SK-N-MC (cell line): Measurements from ENCODE around the gene CT47C1.

ENCODE experiments used
- EZH2 ChIP-seq: fragments of 200-600 bp; sonication (generic); IDR thresholded peaks from one replicate; pipeline ENCODE4 v1.6.1; 2017; ENCODE audit warnings: antibody characterized with exemption
- FOXP2 ChIP-seq: optimal IDR thresholded peaks from 2 replicates; pipeline ENCODE3; 2011; ENCODE audit warnings: mild to moderate bottlenecking, moderate library complexity; ENCODE audit not compliant: insufficient read depth; ENCODE audit errors: extremely low read length, control extremely low read depth

GRCh38 chrX:119087121-119087520 lies 14.3 kb downstream of the CT47C1 start:
- TF ChIP-seq FOXP2 (no peak), EZH2 (no peak)
